Naive B cell (primary cell): ENCODE results near the gene CDK5RAP2. TPM values are rescaled to one million over a fixed set of nuclear protein-coding genes. Genes with fewer than 3 reads are reported as not detected.

ENCODE experiments used
- ATAC-seq, 2 donors: fragments of 150-1000 bp; cut with Tn5 transposase; 2 replicates each; pipeline ENCODE4 v1.10.0; 2021; ENCODE audit warnings: low read depth in 2 of 2, mild to moderate bottlenecking in 2 of 2, moderate library complexity in 2 of 2
- DNase-seq: peaks from one replicate; pipeline ENCODE4 v3.0.0; 2022
- H3K27ac Mint-ChIP-seq, 6 donors: one replicate each; pipeline ENCODE4 v1.8.0; 2020 to 2022; ENCODE audit warnings: mild to moderate bottlenecking in 6 of 6, mixed read lengths in 6 of 6, moderate library complexity in 5 of 6, inconsistent platforms in 2 of 6
- H3K27me3 Mint-ChIP-seq, 3 donors: one replicate each; pipeline ENCODE4 v1.8.0; 2021 to 2022; ENCODE audit warnings: mixed read lengths in 3 of 3, mild to moderate bottlenecking in 1 of 3
- H3K36me3 Mint-ChIP-seq, 2 donors: one replicate each; pipeline ENCODE4 v1.8.0; 2020 to 2022; ENCODE audit warnings: mixed read lengths in 2 of 2, inconsistent platforms in 1 of 2, mild to moderate bottlenecking in 1 of 2
- H3K4me1 Mint-ChIP-seq, 3 donors: one replicate each; pipeline ENCODE4 v1.8.0; 2020 to 2022; ENCODE audit warnings: mixed read lengths in 3 of 3, inconsistent platforms in 1 of 3, mild to moderate bottlenecking in 1 of 3, moderate library complexity in 1 of 3
- H3K4me3 Mint-ChIP-seq, 8 donors: one replicate each; pipeline ENCODE4 v1.8.0; 2020 to 2022; ENCODE audit warnings: mild to moderate bottlenecking in 8 of 8, mixed read lengths in 8 of 8, moderate library complexity in 8 of 8, inconsistent platforms in 2 of 8
- H3K9me3 Mint-ChIP-seq, 7 donors: one replicate each; pipeline ENCODE4 v1.8.0; 2020 to 2022; ENCODE audit warnings: mixed read lengths in 7 of 7, mild to moderate bottlenecking in 5 of 7, inconsistent platforms in 2 of 7, moderate library complexity in 1 of 7
- polyA plus RNA-seq, 6 donors: library from polyadenylated mRNA; unstranded; fragments of 300-500 nt; fragmentation: Illumina TruSeq; gene quantifications; one replicate each; pipeline ENCODE4 v1.2.3, GENCODE V29; 2021; ENCODE audit warnings: low read depth in 6 of 6

Gene CDK5RAP2
- polyA plus RNA-seq, 6 donors from 2014 or later: 10.5 to 45.0 (median 26.7) TPM

DNA sequence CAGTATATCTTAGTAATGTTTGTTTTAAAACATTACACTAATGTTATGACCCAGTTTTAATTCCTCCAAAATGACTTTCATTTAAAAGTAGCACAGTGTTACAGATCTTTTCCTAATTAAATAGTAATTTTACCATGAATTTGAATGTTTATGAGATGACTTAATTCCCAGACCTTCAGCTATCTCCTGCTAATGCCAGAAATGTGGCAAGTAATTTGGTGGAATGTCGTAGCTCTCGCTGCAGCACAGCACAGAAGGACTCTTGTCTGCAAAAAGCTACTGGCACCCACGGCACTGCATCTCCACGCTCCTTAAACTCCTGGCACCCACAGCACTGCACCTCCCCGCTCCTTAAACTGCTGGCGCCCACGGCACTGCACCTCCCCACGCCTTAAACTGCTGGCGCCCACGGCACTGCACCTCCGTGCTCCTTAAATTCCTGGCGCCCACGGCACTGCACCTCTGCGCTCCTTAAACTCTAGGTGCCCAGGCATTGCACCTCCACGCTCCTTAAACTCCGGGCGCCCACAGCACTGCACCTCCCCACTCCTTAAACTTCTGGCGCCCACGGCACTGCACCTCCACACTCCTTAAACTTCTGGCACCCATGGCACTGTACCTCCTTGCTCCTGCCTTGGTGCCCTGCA, 163.1 kb downstream of the CDK5RAP2 start:
- H3K4me3 Mint-ChIP-seq: peak overlapping the region in 1 of 8 donors; percentile 15
- H3K27ac Mint-ChIP-seq: peak overlapping the region in 1 of 6 donors; percentile 67
- ATAC-seq (no peak), DNase-seq (no peak)
- no peaks in the 10 kb centered on the region for H3K9me3 Mint-ChIP-seq
- peaks cover 0 to 10% (median 4%) of the 10 kb centered on the region in 3 donors for H3K4me1 Mint-ChIP-seq
- no peaks in the 10 kb centered on the region for H3K27me3 Mint-ChIP-seq
- H3K36me3 Mint-ChIP-seq: peaks cover 40 to 60% of the 10 kb centered on the region in 2 donors

DNA sequence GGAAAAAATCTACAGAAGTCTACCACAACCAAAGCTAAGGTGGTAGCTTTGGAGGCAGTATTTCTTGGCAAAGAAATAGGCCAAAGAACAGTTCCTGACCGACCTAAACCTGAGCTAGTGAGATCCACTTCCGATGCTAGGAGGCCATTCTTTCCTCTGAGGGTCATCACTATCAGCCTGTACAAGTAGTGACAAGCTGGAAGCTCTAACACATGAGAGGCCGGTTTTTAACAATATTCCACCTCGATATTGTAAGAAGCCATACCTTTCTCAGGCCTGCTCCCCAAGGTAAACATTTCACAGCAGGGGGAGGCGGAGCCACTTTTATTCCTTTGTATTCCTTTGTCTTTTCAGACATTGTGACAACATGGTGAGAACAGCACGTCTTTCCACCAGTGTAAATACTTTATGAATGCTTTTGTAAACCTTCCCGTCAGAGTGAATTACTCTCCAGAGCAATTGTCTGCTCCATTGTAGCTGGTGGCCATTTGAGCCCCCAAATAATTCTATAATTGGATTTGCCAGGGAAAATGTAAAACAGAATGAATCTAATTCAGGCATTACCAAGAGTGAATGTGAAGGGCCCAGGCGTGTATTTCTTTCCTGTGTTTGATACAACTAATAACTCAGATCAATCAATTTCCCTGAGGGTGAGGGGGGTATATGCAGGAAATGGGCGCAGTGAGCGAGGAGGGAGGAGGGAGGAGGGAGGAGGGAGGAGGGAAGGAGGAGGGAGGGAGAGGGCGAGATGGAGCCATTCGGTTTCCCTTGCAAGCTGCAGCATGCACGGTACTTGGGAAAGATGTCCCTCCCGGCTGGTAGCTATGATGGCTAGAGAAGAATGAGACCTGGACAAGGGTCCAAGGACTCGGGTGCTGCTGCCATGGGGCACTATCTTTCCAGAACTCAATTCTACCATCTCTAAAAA, 166.6 kb downstream of the CDK5RAP2 start:
- H3K4me1 Mint-ChIP-seq: peaks cover 0 to 5% (median 4%) of the 10 kb centered on the region in 3 donors
- H3K36me3 Mint-ChIP-seq: peaks cover 48 to 60% of the 10 kb centered on the region in 2 donors
- H3K27me3 Mint-ChIP-seq: no peaks in the 10 kb centered on the region
- no peak overlapping the region for H3K27ac Mint-ChIP-seq
- ATAC-seq (no peak), DNase-seq (no peak)
- H3K9me3 Mint-ChIP-seq: no peaks in the 10 kb centered on the region
- H3K4me3 Mint-ChIP-seq: no peak overlapping the region

DNA sequence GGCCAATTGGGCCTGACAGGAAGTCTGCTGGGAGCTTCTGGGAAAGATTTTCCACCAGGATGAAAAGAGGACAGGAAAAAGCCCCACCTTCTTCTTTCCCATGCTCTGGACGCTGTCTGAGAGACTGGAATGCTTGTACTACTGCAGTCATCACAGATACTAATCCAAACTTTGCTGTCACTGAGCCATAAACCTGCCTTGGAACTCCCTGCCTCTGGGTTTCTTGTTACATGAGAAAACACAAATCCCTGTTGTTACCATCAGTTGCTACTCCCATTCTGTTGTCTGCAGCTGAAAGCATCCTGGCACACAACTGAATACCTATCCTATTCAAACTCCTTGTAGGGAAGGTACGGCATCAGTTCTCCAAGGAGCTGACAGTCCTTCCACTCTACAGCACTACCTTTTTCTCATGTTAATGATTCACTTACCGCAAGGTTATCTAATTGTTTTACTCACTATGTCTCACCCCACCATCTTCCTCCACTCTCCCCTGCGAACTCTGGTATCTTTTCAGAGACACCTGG, 167.5 kb downstream of the CDK5RAP2 start:
- ATAC-seq (no peak), DNase-seq (no peak)
- peaks cover 0 to 5% (median 0%) of the 10 kb centered on the region in 3 donors for H3K4me1 Mint-ChIP-seq
- no peaks in the 10 kb centered on the region for H3K27me3 Mint-ChIP-seq
- no peaks in the 10 kb centered on the region for H3K9me3 Mint-ChIP-seq
- no peak overlapping the region for H3K4me3 Mint-ChIP-seq
- H3K36me3 Mint-ChIP-seq: peaks cover 45 to 51% of the 10 kb centered on the region in 2 donors
- H3K27ac Mint-ChIP-seq: peak overlapping the region in 1 of 6 donors; percentile 43

DNA sequence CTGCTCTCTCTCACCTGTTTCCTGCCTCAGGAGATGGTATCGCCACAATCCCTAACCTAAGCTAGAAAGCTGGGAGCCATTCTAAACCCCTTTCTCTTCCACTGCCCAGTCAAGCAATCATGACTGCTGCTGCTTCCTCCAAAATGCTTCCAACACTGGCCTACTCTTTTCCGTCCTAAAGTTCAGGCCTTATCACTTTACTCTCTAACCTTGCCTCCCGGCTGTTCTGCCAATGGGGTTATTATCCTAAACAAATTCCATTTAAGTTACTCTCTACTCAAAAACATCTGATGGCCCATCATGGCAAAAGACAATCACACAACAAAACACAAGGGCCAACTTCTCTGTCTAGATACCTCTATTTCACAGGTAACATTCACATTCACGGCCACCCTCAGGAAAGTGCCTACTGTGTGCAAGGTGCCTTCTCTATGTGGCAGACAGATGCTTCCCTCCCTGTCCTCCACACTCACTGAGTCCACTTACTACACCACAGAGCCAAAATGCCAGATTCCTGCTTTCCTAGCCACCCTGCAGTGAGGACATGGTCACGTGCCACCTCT, 168.0 kb downstream of the CDK5RAP2 start:
- no peak overlapping the region for H3K4me3 Mint-ChIP-seq
- DNase-seq (no peak), ATAC-seq (no peak)
- H3K36me3 Mint-ChIP-seq: peaks cover 43 to 46% of the 10 kb centered on the region in 2 donors
- H3K27ac Mint-ChIP-seq: peak overlapping the region in 1 of 6 donors; percentile 95
- H3K4me1 Mint-ChIP-seq: peaks cover 0 to 5% (median 0%) of the 10 kb centered on the region in 3 donors
- no peaks in the 10 kb centered on the region for H3K27me3 Mint-ChIP-seq
- H3K9me3 Mint-ChIP-seq: no peaks in the 10 kb centered on the region

DNA sequence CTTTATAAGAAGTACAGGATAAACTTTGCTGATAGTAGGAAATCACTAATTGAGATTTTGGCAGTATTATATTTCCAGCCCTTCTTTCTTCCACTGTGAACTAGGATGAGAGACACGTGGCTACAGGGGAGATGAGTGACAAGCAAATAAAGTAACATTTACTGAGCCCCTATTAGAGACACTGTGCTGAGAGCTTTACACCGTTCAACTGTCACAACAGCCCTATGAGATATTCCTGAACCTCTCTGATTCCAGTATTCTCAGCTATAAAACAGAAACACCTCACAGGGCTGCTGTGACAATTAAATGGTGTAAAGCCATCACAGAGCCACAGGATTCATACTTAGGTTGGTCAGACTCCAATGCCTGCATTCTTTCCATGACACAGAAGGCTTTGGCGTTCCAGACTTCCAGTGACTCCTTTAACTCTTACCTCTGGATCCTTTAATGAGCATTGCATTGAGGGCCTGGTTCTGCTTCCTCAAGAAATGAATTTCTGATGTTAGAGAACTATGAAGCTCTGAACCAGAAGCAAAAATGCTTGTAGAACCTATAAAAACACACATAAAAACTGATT, 169.0 kb downstream of the CDK5RAP2 start:
- H3K4me1 Mint-ChIP-seq: peaks cover 0 to 5% (median 0%) of the 10 kb centered on the region in 3 donors
- H3K27me3 Mint-ChIP-seq: no peaks in the 10 kb centered on the region
- peaks cover 43% of the 10 kb centered on the region in 2 donors for H3K36me3 Mint-ChIP-seq
- DNase-seq (no peak), ATAC-seq (no peak)
- H3K4me3 Mint-ChIP-seq: no peak overlapping the region
- peak overlapping the region in 1 of 6 donors; percentile 15 for H3K27ac Mint-ChIP-seq
- H3K9me3 Mint-ChIP-seq: no peaks in the 10 kb centered on the region

DNA sequence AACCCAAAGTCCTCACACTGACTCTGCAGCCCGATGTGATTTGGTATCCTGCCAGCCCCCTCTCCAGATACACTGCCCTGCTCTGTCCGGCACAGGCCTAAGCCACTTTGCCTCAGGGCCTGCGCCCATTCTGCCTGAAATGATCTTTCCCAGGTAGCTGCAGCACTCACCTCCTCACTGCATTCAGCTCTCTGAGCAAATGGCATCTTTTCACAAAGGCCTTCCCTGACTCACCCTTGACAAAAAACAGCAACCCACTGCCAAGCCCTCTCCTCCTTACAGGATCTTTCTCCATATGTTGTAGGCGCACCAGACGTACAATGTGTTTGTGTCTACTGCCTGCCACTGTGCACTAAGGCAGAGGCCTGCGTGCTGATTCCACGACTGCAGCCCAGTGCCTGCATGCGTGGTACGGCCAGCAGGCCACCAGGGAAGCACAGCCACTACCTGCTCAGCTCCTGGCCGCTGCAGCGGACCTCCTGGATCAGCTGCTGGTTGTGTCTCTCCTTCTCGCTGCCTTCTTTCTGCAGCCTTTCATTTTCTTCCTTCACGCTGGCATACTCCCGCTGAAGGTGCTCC, 171.2 kb downstream of the CDK5RAP2 start:
- no peak for ATAC-seq
- no peak for DNase-seq
- peaks cover 0 to 5% (median 0%) of the 10 kb centered on the region in 3 donors for H3K4me1 Mint-ChIP-seq
- no peak overlapping the region for H3K4me3 Mint-ChIP-seq
- H3K27ac Mint-ChIP-seq: peak overlapping the region in 2 of 6 donors; percentile 59 to 86
- H3K36me3 Mint-ChIP-seq: peaks cover 40 to 48% of the 10 kb centered on the region in 2 donors
- H3K27me3 Mint-ChIP-seq: no peaks in the 10 kb centered on the region
- H3K9me3 Mint-ChIP-seq: no peaks in the 10 kb centered on the region

DNA sequence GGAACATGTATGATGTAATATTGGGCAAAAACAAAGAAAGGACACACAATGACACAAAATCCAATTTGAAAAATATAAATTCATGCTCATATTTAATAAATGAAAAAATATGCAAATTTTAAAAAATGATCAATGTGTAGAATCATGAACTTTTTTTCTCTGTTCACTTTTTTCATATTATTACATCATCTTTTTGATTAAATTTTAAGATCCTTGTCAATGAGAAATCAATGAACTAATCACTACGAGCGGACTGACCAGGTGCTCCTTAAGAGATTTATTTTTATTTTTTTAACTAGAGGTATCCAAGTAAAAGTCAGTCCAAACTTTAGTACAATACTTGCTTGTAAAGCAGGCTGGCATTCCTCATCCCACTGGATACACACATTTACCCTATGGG, 174.1 kb downstream of the CDK5RAP2 start:
- H3K9me3 Mint-ChIP-seq: no peaks in the 10 kb centered on the region
- H3K27ac Mint-ChIP-seq: no peak overlapping the region
- peaks cover 0 to 3% (median 0%) of the 10 kb centered on the region in 3 donors for H3K4me1 Mint-ChIP-seq
- H3K27me3 Mint-ChIP-seq: no peaks in the 10 kb centered on the region
- DNase-seq (no peak), ATAC-seq (no peak)
- H3K36me3 Mint-ChIP-seq: peaks cover 49 to 61% of the 10 kb centered on the region in 2 donors
- H3K4me3 Mint-ChIP-seq: no peak overlapping the region

DNA sequence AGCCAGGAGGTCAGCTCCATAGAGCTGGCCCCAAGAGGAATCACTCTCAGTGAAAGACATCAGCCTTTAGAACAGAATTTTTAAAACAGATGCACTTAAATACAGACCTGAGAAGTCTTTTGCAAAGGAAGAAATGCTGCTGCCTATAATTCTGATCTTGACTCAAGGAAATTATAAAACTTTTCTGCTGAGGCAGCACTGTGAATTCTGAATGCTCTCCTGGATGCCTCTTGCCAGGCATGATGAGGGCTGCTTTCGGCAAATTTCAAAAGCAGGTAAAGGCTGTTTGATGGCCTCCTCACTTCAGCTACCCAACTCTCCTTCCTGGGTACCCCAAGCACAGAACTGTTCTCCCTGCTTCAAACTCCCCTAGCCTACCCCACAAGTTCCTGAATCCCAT, 174.8 kb downstream of the CDK5RAP2 start:
- no peak overlapping the region for H3K27ac Mint-ChIP-seq
- H3K4me3 Mint-ChIP-seq: peak overlapping the region in 1 of 8 donors; percentile 57
- no peaks in the 10 kb centered on the region for H3K27me3 Mint-ChIP-seq
- H3K9me3 Mint-ChIP-seq: no peaks in the 10 kb centered on the region
- peaks cover 46 to 55% of the 10 kb centered on the region in 2 donors for H3K36me3 Mint-ChIP-seq
- DNase-seq: no peak
- H3K4me1 Mint-ChIP-seq: peaks cover 0 to 3% (median 0%) of the 10 kb centered on the region in 3 donors
- ATAC-seq: no peak

DNA sequence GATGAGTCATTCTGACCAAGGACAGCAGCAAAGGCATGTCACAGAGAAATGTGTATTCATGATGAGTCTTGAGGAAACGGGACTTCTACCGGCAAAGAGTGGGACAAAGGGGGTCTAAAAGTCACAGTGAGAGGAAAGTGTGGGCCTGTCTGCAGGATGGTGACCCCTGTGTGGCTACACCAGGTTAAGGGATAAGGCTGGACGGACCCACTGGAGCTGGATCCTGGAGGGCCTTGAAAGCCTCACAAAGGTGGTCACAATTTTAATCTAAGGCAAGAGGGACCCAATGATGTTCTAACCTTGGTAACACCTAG, 176.5 kb downstream of the CDK5RAP2 start:
- peaks cover 0 to 3% (median 0%) of the 10 kb centered on the region in 3 donors for H3K4me1 Mint-ChIP-seq
- no peak for ATAC-seq
- peaks cover 46 to 53% of the 10 kb centered on the region in 2 donors for H3K36me3 Mint-ChIP-seq
- no peak overlapping the region for H3K4me3 Mint-ChIP-seq
- H3K27me3 Mint-ChIP-seq: no peaks in the 10 kb centered on the region
- no peak for DNase-seq
- H3K9me3 Mint-ChIP-seq: no peaks in the 10 kb centered on the region
- H3K27ac Mint-ChIP-seq: peak overlapping the region in 1 of 6 donors; percentile 13

DNA sequence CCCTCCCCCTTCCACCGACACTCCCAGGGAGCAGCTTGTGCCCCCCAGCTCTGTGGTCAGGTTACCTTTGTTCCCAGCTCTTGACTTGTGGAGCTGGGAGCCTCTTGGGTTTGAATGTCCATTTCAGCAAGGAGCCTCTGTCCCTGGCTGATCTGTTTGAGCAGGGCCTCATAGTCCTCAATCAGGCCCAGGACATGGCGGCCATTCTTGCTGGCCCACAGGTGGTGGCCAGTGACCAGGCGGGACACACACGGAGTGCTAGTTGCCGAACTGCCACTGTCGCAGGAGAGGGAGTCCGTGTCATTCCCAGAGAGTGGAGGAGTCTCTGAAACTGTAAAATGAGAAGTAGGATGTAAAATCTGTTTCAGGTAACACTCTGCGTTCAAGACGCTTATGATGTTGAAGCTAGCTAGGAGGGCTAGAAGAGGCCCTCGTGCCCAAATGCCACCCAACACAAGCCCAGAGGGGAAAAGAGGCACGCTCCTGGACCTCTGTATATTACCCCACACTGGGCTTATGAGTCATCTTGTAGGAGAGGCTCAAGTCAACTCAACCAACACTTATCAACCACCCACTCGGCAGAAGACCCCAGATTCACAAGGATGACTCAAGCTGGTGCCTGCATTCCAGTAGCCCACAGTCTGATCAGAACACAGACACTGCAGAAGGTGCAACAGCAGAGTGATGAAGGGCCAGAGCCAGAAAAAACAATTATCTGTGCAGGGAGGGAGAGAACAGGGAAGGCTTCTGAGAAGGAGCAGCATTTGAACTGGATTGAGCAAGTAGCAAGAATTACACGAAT, 177.0 kb downstream of the CDK5RAP2 start:
- DNase-seq (no peak), ATAC-seq (no peak)
- Mint-ChIP-seq H3K27me3 (no peaks in the 10 kb centered on the region), H3K27ac (peak overlapping the region in 2 of 6 donors; percentile 9 to 13), H3K36me3 (peaks cover 45 to 53% of the 10 kb centered on the region in 2 donors), H3K9me3 (no peaks in the 10 kb centered on the region), H3K4me3 (no peak overlapping the region), H3K4me1 (peaks cover 0 to 3% (median 0%) of the 10 kb centered on the region in 3 donors)

DNA sequence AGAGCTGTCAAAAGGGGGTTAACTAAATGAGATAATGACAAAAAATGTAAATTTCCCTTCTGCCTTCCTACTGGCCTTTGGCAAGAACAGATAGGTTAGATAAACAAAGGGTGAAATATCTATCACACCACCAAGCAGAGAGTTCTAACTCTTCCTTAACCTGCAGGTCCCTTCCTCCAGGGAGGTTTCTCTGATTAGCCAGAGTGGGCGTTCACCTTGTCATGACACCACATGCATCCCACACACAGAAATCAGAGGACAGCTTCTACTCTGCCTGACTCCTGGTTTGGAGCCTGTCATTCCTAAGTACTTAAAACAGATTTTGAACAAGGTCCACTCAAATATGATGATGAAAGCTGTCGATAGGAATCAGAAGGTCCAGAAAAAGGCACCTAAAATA, 180.0 kb downstream of the CDK5RAP2 start:
- peaks cover 0 to 3% (median 0%) of the 10 kb centered on the region in 3 donors for H3K4me1 Mint-ChIP-seq
- DNase-seq (no peak), ATAC-seq (no peak)
- peak overlapping the region in 1 of 6 donors; percentile 3 for H3K27ac Mint-ChIP-seq
- H3K4me3 Mint-ChIP-seq: no peak overlapping the region
- no peaks in the 10 kb centered on the region for H3K9me3 Mint-ChIP-seq
- H3K27me3 Mint-ChIP-seq: no peaks in the 10 kb centered on the region
- H3K36me3 Mint-ChIP-seq: peaks cover 45 to 54% of the 10 kb centered on the region in 2 donors

DNA sequence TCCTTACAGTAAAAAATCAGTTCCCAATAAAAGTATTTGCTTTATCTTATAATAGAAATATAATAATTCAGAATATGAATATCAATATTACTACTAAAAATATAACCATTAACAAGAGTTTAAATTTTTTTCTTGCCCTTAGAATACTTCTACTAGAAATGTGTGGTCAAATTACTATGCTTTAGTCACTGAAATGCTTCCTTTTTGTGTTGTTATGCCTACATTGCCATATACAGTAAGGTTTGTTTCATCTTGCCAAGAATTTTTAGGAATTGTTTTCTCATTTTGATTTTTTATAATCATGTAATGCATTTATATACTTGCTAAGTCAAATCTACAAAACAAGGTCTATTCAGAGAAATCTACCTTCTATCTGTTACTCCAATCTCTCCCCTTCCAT, 181.7 kb downstream of the CDK5RAP2 start:
- DNase-seq (no peak), ATAC-seq (no peak)
- Mint-ChIP-seq H3K27me3 (no peaks in the 10 kb centered on the region), H3K27ac (peak overlapping the region in 1 of 6 donors; percentile 22), H3K4me3 (no peak overlapping the region), H3K4me1 (no peaks in the 10 kb centered on the region), H3K9me3 (no peaks in the 10 kb centered on the region), H3K36me3 (peaks cover 47 to 52% of the 10 kb centered on the region in 2 donors)
